ENCODE data around the gene DIAPH3.

The DIAPH3 gene

DNA sequence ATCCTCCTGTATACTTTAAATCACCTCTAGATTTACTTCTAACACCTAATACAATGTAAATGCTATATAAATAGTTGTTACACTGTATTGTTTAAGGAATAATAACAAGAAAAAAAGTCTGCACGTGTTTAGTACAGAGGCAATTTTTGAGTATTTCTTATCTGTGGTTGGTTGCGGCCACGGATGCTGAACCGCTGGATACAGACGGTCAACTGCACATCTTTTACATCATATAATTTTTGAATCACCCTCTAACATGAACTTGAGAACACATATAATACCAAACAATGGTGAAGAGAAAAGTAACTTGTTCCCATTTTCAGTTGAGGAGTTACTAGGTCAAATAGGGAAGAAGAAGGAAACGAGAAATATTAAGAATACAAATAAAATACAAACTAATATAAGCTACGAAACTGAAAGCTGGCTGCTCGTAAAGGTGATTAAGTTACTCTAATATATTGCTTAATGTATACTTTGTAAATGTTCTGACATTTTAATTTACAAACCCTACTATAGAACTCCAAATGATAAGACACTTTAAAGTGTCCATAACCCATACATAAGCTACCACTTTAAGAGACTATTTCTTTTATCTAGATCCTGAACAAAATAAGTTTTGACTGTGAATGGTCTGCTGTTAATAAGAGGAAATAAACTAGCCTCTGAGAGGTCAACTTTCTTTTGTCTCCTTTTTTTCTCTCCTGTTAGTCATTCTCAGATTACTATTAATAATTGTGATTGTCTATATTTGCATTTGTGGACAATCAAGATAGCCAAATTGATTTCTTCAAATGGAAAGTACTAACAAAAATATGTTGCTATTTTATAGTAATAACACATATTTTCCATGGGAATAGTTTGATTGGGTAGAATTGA, 457.4 kb downstream of the DIAPH3 start:
- DNase-seq: no peak

- DNase-seq: no peak
Measured at GRCh38 chr13:59702269-59702668, 461.5 kb downstream of the DIAPH3 start.

DNA sequence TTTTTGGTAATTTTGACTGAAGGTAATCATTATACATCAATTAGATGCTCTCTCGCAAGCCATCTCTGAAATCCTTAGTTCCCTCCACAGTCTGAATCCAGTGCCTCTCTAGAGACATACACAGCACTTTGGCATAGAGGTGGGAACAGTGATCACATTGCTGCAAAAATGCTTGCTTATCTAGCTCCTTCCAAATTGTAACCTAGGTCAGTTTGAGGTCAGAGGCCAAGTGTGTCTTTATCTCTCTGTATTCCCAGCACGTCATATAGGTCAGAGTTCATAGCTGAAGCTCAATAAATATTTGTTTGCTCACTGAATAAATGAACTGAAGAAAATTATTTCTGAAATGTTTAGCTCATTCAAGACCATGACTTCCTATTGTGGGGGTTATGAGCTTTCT, 462.5 kb downstream of the DIAPH3 start:
- DNase-seq: no peak

- DNase-seq: no peak
Measured at GRCh38 chr13:59700281-59700680, 463.4 kb downstream of the DIAPH3 start.

- no peak for DNase-seq
Measured at GRCh38 chr13:59696271-59696670, 467.5 kb downstream of the DIAPH3 start.

GRCh38 chr13:59691501-59692066, 472.1 kb downstream of the DIAPH3 start:
- DNase-seq: no peak

GRCh38 chr13:59690857-59691500, 472.7 kb downstream of the DIAPH3 start:
- no peak for DNase-seq

- DNase-seq: no peak
Measured at GRCh38 chr13:59689057-59689456, 474.7 kb downstream of the DIAPH3 start.

GRCh38 chr13:59686798-59687394, 476.8 kb downstream of the DIAPH3 start:
- DNase-seq: no peak

DNA sequence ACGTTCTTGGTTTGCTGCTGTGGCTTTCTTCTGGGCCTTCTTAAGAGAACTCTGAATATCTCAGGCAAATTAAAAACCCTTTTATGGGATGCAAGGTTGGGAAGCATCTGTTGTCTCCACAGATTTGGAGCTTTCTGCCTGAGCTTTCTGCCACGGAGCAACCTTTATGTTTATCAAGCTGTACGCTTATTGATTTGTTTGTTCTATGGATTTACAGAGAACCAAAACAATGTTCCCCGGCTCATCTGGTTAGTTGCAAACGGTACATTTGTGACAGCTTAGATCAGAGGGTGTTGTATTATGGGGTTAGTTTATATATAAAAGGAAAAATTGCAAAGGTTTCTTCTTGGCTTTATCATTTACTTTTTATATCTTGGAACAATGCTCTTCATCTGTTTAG, 479.6 kb downstream of the DIAPH3 start:
- no peak for DNase-seq

- DNase-seq: no peak
Measured at GRCh38 chr13:59681636-59682311, 482.0 kb downstream of the DIAPH3 start.

DNA sequence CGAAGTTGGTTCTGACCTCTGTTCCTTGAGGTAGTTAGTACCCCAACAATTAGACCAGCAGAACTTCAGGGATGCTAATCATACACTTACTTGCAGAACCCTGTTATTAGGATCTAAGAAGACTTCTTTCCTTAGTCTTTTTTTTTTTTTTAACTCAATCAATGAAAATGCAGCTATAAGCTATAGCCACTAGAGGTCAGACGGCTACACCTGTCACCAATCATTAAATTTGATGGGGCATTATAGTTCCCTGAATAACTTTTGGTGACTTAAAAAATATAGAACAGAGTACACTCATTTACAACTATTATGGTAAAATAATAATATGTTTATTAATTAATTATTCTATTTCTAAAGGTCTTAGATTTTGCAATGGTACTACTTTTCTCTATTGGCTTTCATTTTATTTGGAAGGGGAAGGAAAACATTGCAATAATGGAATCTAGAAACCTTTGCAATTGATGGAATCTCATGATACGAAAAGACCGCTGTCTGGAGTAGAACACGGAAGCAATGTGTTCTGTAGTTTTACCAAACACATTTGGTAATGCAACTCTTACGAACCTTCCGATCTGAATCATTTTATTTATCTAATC, 483.2 kb downstream of the DIAPH3 start:
- no peak for DNase-seq

GRCh38 chr13:59679254-59679653, 484.5 kb downstream of the DIAPH3 start:
- no peak for DNase-seq

- no peak for DNase-seq
Measured at GRCh38 chr13:59677966-59678814, 485.5 kb downstream of the DIAPH3 start.

DNA sequence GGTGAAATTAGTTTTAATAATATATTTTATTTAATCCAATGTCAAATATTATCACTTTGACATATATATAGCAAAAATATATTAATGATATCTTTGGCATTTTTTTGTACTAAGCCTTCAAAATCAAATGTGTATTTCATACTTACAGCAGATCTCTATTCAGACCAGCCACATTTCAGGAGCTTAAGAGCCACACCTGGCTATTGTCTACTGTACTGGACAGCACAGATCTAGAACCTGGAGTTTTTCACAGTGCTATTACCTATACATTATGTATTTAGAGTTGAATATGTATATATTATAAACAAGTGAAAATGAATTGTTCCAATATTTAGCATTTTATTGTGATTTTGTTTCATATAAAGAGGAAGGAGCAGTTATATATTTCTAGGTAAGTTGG, 486.3 kb downstream of the DIAPH3 start:
- DNase-seq: no peak

- no peak for DNase-seq
Measured at GRCh38 chr13:59674616-59675015, 489.1 kb downstream of the DIAPH3 start.

- no peak for DNase-seq
Measured at GRCh38 chr13:59673286-59673685, 490.4 kb downstream of the DIAPH3 start.

DNA sequence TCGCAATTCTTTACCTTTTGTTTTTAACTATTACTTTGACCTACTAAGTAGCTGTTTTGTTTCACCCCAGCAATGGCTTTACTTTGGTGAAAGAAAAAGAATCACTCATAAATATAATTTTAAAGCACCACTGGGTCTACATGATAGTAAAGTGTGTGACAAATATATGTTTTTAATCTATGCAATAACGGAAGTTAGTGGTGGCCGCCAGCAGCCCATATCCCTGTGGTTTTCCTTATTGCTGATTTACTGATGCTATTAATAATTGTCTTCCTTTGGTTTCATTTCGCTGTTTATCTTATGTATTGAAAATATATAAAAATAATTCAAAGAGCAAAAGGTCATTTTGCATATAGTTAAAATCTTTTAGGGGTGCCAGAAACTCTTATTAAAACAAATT, 491.3 kb downstream of the DIAPH3 start:
- no peak for DNase-seq

DNA sequence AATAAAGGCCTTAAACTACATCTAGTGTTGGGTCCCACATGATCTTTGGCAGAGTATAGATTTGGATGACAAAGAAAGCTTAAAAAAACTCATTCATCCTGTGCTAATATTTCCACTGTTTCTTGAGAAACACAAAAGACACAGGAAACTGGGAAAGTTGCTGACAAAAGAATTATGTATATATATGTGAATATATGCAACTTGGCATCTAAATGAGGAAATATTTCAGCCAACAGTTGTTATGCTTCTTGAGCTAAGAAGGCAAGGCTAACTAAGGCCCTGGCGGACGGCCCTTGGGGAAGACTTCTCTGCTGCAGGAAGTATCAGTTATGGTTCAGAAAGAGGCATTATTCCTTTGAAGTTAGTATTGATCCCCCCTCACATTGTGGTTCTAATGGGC, 491.8 kb downstream of the DIAPH3 start:
- DNase-seq: no peak

DNA sequence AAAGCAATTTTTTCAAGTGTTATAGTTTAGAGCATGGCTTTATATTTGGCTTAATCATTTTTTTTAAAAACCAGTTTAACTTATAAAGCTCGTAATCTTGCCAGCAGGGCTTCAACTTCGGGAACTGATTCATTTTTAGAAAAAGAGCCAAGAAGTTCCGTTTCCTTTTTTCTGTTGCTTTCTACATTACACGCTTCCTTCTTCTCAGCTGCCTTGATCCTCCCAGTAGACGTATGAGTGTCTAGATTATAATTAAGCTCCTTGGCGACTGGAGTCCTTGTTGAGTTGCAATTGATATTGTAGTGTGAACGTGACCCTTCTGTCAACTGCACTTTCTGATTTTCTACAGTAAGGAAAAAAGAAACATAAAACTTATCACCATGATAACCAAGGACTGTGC, 497.2 kb downstream of the DIAPH3 start:
- DNase-seq: no peak

- DNase-seq: no peak
Measured at GRCh38 chr13:59665732-59666131, 498.0 kb downstream of the DIAPH3 start.

- DNase-seq: no peak
Measured at GRCh38 chr13:59665184-59665583, 498.5 kb downstream of the DIAPH3 start.
